ENCODE results near the gene FOXC2. TPM values are rescaled to one million over a fixed set of nuclear protein-coding genes. Genes with fewer than 3 reads are reported as not detected.

FOXC2 gene
- total and polyA plus RNA-seq, 2 of the 13 experiments (the other 11 are each of a cell fraction or from before 2014, with no cell fraction given): not detected

- TF ChIP-seq ZNF782 (CRISPR knock-in tag; IDR thresholded peaks at IDR 0.05; ENCODE audit: borderline replicate concordance) (0 out of 2 replicates have a peak, but pooled peaks have one; percentile 62), PATZ1 (CRISPR knock-in tag; IDR thresholded peaks at IDR 0.05) (peak; percentile 97), ZFP37 (CRISPR knock-in tag; IDR thresholded peaks at IDR 0.05; ENCODE audit: borderline replicate concordance) (0 out of 2 replicates have a peak, but pooled peaks have one; percentile 43), ZNF232 (CRISPR knock-in tag; IDR thresholded peaks at IDR 0.05; ENCODE audit: borderline replicate concordance) (peak; percentile 82; the same call in 1 of the 2 replicates), RFXANK (CRISPR knock-in tag; IDR thresholded peaks at IDR 0.05) (0 out of 2 replicates have a peak, but pooled peaks have one; percentile 33), NFE2L1 (CRISPR knock-in tag; IDR thresholded peaks at IDR 0.05; ENCODE audit: borderline replicate concordance) (0 out of 2 replicates have a peak, but pooled peaks have one; percentile 21), ZNF329 (CRISPR knock-in tag; IDR thresholded peaks at IDR 0.05; ENCODE audit: low read depth) (peak; percentile 71; the same call in 1 of the 2 replicates), CREB3 (CRISPR knock-in tag; IDR thresholded peaks at IDR 0.05) (peak; percentile 78; the same call in 1 of the 2 replicates), ZNF703 (CRISPR knock-in tag; IDR thresholded peaks at IDR 0.05; ENCODE audit: borderline replicate concordance) (no peak), ZNF34 (CRISPR knock-in tag; IDR thresholded peaks at IDR 0.05; ENCODE audit: borderline replicate concordance) (no peak), HOXA7 (CRISPR knock-in tag; IDR thresholded peaks at IDR 0.05) (no peak), ZNF788 (CRISPR knock-in tag; IDR thresholded peaks at IDR 0.05; ENCODE audit: borderline replicate concordance) (peak; percentile 80), ZBTB7A (CRISPR knock-in tag; IDR thresholded peaks at IDR 0.05) (no peak), GATAD2A (CRISPR knock-in tag; IDR thresholded peaks at IDR 0.05) (peak; percentile 33; the same call in 1 of the 2 replicates), MAFG (CRISPR knock-in tag; IDR thresholded peaks at IDR 0.05) (no peak), ZEB1 (IDR thresholded peaks at IDR 0.05; ENCODE audit: insufficient replicate concordance, low read depth) (no peak)
- TF ChIP-seq, protein P1, sequence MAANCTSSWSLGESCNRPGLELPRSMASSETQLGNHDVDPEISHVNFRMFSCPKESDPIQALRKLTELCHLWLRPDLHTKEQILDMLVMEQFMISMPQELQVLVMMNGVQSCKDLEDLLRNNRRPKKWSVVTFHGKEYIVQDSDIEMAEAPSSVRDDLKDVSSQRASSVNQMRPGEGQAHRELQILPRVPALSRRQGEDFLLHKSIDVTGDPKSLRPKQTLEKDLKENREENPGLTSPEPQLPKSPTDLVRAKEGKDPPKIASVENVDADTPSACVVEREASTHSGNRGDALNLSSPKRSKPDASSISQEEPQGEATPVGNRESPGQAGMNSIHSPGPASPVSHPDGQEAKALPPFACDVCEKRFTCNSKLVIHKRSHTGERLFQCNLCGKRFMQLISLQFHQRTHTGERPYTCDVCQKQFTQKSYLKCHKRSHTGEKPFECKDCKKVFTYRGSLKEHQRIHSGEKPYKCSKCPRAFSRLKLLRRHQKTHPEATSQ (CRISPR knock-in tag; IDR thresholded peaks at IDR 0.05; ENCODE audit: borderline replicate concordance): no peak
- TF ChIP-seq, protein P2, sequence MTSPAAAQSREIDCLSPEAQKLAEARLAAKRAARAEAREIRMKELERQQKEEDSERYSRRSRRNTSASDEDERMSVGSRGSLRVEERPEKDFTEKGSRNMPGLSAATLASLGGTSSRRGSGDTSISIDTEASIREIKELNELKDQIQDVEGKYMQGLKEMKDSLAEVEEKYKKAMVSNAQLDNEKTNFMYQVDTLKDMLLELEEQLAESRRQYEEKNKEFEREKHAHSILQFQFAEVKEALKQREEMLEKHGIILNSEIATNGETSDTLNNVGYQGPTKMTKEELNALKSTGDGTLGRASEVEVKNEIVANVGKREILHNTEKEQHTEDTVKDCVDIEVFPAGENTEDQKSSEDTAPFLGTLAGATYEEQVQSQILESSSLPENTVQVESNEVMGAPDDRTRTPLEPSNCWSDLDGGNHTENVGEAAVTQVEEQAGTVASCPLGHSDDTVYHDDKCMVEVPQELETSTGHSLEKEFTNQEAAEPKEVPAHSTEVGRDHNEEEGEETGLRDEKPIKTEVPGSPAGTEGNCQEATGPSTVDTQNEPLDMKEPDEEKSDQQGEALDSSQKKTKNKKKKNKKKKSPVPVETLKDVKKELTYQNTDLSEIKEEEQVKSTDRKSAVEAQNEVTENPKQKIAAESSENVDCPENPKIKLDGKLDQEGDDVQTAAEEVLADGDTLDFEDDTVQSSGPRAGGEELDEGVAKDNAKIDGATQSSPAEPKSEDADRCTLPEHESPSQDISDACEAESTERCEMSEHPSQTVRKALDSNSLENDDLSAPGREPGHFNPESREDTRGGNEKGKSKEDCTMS (CRISPR knock-in tag; conservative IDR thresholded peaks at IDR 0.05): 0 out of 2 replicates have a peak, but pooled peaks have one; percentile 35
These were observed 11.5 kb upstream of the FOXC2 start, which contains the start of gene MTHFSD (continued) for GRCh38 chr16:86554917-86555703.
